MG63 (cell line): Measurements from ENCODE around the gene ARHGAP33. TPM values are rescaled to one million over a fixed set of nuclear protein-coding genes. Genes with fewer than 3 reads are reported as not detected.
A peak's percentile ranks its signal among the peaks of the same experiment; 100 is the strongest.

Source experiments
- DNase-seq: peaks from one replicate; pipeline ENCODE4 v3.0.0-alpha.2; 2020
- H3K27me3 ChIP-seq: fragments of 250-450 bp; sonication (Bioruptor Pico); 2 replicates; pipeline ENCODE4 v1.5.1; 2020; ENCODE audit warnings: mild to moderate bottlenecking, moderate library complexity
- H3K36me3 ChIP-seq: fragments of 250-450 bp; sonication (Bioruptor Pico); 2 replicates; pipeline ENCODE4 v1.5.1; 2020; ENCODE audit warnings: mild to moderate bottlenecking, moderate library complexity
- H3K4me3 ChIP-seq: fragments of 250-450 bp; sonication (Bioruptor Pico); 2 replicates; pipeline ENCODE4 v1.5.1; 2020; ENCODE audit warnings: mild to moderate bottlenecking, moderate library complexity
- H3K9me3 ChIP-seq: fragments of 250-450 bp; sonication (Bioruptor Pico); 2 replicates; pipeline ENCODE4 v1.5.1; 2020; ENCODE audit warnings: mild to moderate bottlenecking, moderate library complexity
- total RNA-seq: library from RNA; depleted of rRNA; stranded (reverse); fragments of >200 nt; shearing (Covaris generic); gene quantifications from 2 replicates; pipeline ENCODE4 v1.2.3, GENCODE V29; 2014; ENCODE audit warnings: low replicate concordance

ARHGAP33 gene
- total RNA-seq, 1 experiment from 2014 or later = 1.6 TPM

DNA sequence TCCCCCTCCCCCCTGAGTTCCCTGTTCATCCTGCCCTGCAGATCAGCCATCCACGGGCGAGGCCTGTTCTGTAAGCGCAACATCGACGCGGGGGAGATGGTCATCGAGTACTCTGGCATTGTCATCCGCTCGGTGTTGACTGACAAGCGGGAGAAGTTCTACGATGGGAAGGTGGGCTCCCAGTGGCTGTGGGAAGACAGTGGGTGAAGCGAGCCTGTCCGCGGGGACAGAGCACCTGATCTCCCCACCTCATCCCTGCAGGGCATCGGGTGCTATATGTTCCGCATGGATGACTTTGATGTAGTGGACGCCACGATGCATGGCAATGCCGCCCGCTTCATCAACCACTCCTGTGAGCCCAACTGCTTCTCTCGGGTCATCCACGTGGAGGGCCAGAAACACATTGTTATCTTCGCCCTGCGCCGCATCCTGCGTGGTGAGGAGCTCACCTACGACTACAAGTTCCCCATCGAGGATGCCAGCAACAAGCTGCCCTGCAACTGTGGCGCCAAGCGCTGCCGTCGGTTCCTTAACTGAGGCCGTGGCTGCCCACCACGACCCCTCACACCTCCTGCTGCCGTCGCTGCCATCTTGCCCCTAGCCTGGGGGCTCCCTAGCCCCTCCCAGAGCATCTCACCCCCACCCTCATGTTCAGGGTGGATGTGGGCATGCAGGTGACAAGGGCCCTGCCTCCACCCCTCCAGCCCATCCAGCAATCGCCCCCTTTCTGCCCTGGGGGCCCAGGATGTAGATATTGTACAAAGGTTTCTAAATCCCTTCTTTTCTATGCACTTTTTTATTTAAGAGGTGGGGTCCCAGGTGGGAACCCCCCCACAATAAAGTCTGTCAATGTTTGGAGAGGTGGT lies 37.1 kb upstream of the ARHGAP33 start:
- Histone ChIP-seq H3K4me3 (no peak overlapping the region), H3K36me3 (peaks cover 53% of the 10 kb centered on the region), H3K9me3 (no peaks in the 10 kb centered on the region), H3K27me3 (no peaks in the 10 kb centered on the region)
- no peak for DNase-seq

GRCh38 chr19:35738887-35739229 lies 36.5 kb upstream of the ARHGAP33 start:
- no peaks in the 10 kb centered on the region for H3K27me3 ChIP-seq
- DNase-seq = no peak
- no peak overlapping the region for H3K4me3 ChIP-seq
- no peaks in the 10 kb centered on the region for H3K9me3 ChIP-seq
- H3K36me3 ChIP-seq = peaks cover 49% of the 10 kb centered on the region

- no peak for DNase-seq
- Histone ChIP-seq H3K36me3 (peaks cover 45% of the 10 kb centered on the region), H3K27me3 (no peaks in the 10 kb centered on the region), H3K4me3 (peak overlapping the region; percentile 62), H3K9me3 (no peaks in the 10 kb centered on the region)
Observed at GRCh38 chr19:35739275-35740107, 35.9 kb upstream of the ARHGAP33 start.

DNA sequence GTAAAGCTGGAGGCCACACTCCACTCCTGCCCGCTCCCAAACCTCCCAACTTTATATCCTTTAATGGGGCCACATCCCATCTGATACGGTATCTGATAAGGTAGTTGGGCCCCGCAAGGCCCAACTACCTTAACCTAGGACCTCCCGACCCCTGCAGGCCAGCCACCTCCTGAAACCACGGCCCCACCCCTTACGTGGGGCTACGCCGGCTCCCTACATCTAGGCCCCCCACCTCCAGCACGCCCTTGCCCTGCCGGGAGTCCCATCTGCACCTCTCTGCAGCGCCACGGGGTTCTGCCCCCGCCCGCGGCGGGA lies 35.3 kb upstream of the ARHGAP33 start:
- no peak for DNase-seq
- H3K9me3 ChIP-seq = no peaks in the 10 kb centered on the region
- no peaks in the 10 kb centered on the region for H3K27me3 ChIP-seq
- H3K36me3 ChIP-seq = peaks cover 41% of the 10 kb centered on the region
- peak overlapping the region; percentile 62 for H3K4me3 ChIP-seq

DNA sequence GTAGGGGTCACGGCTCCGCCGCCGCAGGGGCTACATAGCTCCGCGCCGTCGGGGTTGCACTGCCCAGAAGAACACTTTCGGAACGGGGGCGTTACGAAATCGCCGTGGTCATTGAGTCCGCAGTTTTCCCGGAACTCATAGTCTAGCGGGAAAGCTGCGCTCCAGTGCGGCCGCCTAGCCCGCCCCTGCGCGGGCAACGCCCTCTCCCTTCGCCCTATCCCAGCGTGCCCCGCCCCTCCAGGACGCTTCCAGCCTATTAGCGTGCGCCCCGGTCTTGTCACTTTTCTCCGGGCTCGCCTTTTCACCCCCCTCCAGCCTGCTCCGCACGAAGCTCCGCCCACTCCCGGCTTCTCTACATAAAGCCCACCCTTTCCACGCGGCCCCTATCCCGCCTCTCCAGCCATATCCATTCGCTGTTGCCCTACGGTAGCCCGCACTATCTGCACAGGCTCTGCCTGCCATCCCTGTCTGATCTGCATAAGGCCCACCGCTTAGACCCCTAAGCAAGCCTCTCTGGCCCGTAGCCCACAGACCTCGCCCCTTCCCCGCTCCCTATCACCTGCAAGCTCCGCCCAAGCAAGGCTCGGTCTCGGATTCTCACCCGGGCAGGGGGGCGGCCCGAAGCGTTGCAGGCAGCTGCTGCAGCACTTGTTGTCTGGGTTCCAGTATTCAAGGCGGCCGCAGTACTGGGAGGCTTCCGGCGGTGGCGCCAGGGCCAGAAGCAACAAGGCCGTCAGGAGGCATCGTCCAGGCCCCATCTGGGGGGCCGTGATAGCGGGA lies 34.8 kb upstream of the ARHGAP33 start:
- H3K9me3 ChIP-seq = no peaks in the 10 kb centered on the region
- peaks cover 40% of the 10 kb centered on the region for H3K36me3 ChIP-seq
- H3K4me3 ChIP-seq = peak overlapping the region; percentile 62
- peak; percentile 99 for DNase-seq
- no peaks in the 10 kb centered on the region for H3K27me3 ChIP-seq

DNA sequence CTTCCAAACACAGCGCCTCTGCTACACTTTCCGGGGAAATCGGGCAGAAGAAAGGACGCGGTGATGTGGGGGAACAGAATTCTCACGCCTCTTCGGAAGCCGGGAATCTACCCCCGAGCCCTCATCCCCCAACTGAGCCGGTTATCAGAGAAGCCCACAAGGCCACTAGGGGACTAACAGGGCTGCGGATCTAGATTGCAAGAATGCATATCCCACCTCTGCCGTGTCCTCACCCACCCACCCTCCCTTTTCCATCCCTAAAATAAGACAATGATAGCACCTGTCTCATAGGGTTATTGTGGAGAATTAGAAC lies 34.2 kb upstream of the ARHGAP33 start:
- Histone ChIP-seq H3K36me3 (peaks cover 34% of the 10 kb centered on the region), H3K4me3 (peak overlapping the region; percentile 62), H3K9me3 (no peaks in the 10 kb centered on the region), H3K27me3 (no peaks in the 10 kb centered on the region)
- no peak for DNase-seq

DNA sequence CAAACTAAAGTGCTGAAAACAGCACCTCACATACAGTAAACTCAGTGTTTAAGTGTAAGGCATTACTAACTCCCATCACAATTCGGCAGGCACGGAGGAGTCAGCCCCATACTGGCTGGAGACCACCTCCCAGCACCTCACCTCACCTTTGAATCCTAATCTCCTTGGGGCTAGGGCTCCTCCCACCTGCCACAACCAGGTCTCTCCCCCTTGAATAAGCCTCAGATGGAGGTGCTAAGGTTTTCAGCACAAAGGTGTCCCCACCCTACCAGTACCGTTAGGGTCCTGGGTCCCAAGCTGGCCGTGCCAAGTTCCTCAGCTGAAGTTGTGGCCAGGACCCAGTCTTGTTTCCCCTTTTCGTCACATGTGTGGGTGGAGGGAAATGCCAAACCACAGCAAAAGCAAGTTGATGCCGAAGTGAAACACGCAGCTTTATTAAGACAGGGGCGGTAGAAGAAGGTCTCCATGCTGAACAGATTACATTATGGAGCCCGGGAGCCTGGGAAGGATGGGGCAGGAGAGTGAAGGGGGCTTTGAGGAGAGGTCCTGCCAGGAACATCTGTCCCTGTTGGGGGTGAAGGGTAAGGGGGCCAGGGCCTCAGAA lies 33.1 kb upstream of the ARHGAP33 start, which contains the start of gene IGFLR1:
TSS of gene IGFLR1 (minus strand) at position 332 of the 604 bp plus-strand sequence. CDS start 1,272 bp downstream, outside the sequence.
- no peaks in the 10 kb centered on the region for H3K9me3 ChIP-seq
- no peak within 1 kb of the TSS for H3K4me3 ChIP-seq
- no peak for DNase-seq
- H3K36me3 ChIP-seq = peaks cover 23% of the 10 kb centered on the region
- H3K27me3 ChIP-seq = no peaks in the 10 kb centered on the region

DNA sequence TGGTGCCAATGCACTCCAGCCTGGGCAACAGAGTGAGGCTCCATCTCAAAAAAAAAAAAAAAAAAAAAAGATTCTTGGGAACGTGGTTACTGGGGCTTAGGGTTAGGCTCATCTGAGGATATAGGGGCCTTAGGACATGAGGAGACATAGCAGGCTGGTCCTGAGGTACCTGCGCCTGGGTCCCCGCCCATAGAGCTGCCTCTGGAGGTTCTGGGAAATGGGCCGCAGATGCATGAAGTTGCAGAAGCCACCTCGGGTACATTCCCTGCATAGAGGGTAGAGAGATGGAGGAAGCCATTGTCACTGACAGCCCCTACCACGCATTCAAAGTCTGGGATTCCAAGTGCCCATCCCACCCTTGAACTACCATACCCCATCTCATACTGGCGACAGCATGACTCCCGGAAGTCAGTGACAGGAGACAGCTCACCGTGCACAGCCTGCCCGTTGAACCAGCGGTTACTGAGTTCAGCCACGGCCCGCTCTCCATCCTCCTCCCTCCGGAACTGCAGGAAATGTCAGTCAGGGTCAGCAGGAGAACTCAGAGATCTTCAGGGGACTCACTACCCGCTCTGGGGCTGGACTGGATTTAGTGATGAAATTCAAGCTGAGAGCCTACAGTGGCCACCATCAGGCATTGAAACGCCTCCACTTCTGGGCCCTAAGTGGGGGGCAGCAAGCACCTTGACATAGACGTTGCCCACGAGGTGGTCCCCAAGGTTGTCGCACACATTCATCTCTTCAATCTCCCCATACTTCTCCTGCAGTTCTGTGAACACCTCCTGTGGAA lies 31.5 kb upstream of the ARHGAP33 start:
- no peak for DNase-seq
- Histone ChIP-seq H3K27me3 (no peaks in the 10 kb centered on the region), H3K4me3 (peak overlapping the region; percentile 87), H3K9me3 (no peaks in the 10 kb centered on the region), H3K36me3 (peaks cover 7% of the 10 kb centered on the region)

- peak; percentile 96 for DNase-seq
- Histone ChIP-seq H3K9me3 (no peaks in the 10 kb centered on the region), H3K4me3 (peak overlapping the region; percentile 87), H3K27me3 (no peaks in the 10 kb centered on the region), H3K36me3 (peaks cover 3% of the 10 kb centered on the region; the same call in 1 of the 2 replicates)
Observed at GRCh38 chr19:35744430-35745327, 30.7 kb upstream of the ARHGAP33 start.

DNA sequence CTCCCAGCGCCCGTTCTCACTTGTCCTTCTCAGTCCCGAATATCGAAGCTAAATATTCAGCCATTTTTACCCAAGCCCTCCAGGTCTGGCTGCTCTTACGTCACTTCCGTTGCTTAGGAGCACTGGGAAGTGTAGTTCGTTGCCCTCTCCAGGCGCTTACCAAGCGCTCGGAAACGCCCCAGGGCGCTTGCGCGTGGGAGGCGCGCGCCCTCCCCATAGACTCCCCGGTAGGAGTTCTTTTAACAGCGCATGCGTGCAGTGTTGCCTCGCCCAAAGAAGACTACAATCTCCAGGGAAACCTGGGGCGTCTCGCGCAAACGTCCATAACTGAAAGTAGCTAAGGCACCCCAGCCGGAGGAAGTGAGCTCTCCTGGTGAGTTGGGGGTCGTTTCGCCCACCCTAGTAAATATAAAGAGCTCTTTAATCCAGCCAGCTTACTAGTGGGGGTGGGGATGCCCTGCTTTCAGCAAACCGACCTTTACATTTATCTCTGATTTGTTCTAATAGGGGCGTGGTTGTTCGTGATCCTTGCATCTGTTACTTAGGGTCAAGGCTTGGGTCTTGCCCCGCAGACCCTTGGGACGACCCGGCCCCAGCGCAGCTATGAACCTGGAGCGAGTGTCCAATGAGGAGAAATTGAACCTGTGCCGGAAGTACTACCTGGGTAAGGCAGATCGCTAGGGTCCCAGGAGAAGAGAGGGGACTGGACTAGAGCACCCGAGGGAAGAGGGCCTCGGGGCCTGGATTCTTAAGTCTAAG lies 29.9 kb upstream of the ARHGAP33 start, which contains the start of the genes PSENEN and U2AF1L4:
TSS of gene PSENEN (plus strand) at position 324 of the 759 bp plus-strand sequence. CDS start at position 604, 280 bp downstream.
TSS of gene U2AF1L4 (minus strand) at position 91 of the 759 bp plus-strand sequence. CDS start at position 64, 27 bp downstream.
- Histone ChIP-seq H3K9me3 (no peaks in the 10 kb centered on the region), H3K27me3 (no peaks in the 10 kb centered on the region), H3K4me3 (peak within 1 kb of the TSS; percentile 87), H3K36me3 (peaks cover 3% of the 10 kb centered on the region; the same call in 1 of the 2 replicates)
- peak; percentile 98 for DNase-seq

DNA sequence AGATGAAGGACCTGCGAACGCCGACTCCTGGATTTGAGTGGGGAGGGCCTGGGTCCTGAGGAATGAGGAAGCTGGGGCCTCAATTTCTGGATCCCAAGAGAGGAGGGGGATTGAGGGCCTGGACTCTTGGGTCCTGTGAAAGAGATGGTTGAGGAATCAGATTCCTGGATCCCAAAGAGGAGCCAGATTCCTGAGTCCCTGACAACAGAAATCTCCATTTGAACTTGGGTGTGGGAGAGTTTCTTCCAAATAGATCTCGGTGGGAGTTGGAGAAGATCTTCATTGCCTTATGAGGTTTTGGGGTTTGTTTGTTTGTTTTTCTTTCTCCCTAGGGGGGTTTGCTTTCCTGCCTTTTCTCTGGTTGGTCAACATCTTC lies 29.3 kb upstream of the ARHGAP33 start:
- Histone ChIP-seq H3K27me3 (no peaks in the 10 kb centered on the region), H3K4me3 (peak overlapping the region; percentile 87), H3K36me3 (peaks cover 4% of the 10 kb centered on the region; the same call in 1 of the 2 replicates), H3K9me3 (no peaks in the 10 kb centered on the region)
- no peak for DNase-seq

GRCh38 chr19:35746531-35746930 lies 28.8 kb upstream of the ARHGAP33 start:
- H3K36me3 ChIP-seq = peaks cover 9% of the 10 kb centered on the region; the same call in 1 of the 2 replicates
- DNase-seq = no peak
- H3K27me3 ChIP-seq = no peaks in the 10 kb centered on the region
- H3K9me3 ChIP-seq = no peaks in the 10 kb centered on the region
- H3K4me3 ChIP-seq = peak overlapping the region; percentile 87

- H3K27me3 ChIP-seq = no peaks in the 10 kb centered on the region
- H3K9me3 ChIP-seq = no peaks in the 10 kb centered on the region
- peak; percentile 99 for DNase-seq
- peaks cover 22% of the 10 kb centered on the region for H3K36me3 ChIP-seq
- peak within 1 kb of the TSS; percentile 92 for H3K4me3 ChIP-seq
Observed at GRCh38 chr19:35748106-35749020, 27.0 kb upstream of the ARHGAP33 start, which contains the start of gene LIN37. LIN37 (plus strand) TSS chr19:35748576; CDS start chr19:35748725, 149 bp downstream.
